Smooth muscle cell (in vitro differentiated cells): ENCODE results near the gene SOBP. TPM values are rescaled to one million over a fixed set of nuclear protein-coding genes. Genes with fewer than 3 reads are reported as not detected.

Experiments used
- DNase-seq: peaks from one replicate; lab custom pipeline; 2025; ENCODE audit not compliant: unreplicated experiment; lab: John Stamatoyannopoulos, UW
- H2AFZ ChIP-seq: fragments of 200-600 bp; sonication (generic); 2 replicates; pipeline ENCODE4 v1.6.0; 2016; ENCODE audit warnings: antibody characterized with exemption, low read depth, mild to moderate bottlenecking
- H3F3A ChIP-seq: fragments of 200-600 bp; sonication (generic); 2 replicates; pipeline ENCODE4 v1.6.0; 2017; ENCODE audit warnings: antibody characterized with exemption, low read depth
- H3K27ac ChIP-seq: fragments of 200-600 bp; sonication (generic); 2 replicates; pipeline ENCODE4 v1.5.1; 2016; ENCODE audit warnings: low read depth, mild to moderate bottlenecking
- H3K27me3 ChIP-seq: fragments of 200-600 bp; sonication (generic); 2 replicates; pipeline ENCODE4 v1.6.1; 2016; ENCODE audit warnings: low read depth, mild to moderate bottlenecking
- H3K36me3 ChIP-seq: fragments of 200-600 bp; sonication (generic); 2 replicates; pipeline ENCODE4 v1.5.1; 2016; ENCODE audit warnings: low read depth
- H3K4me1 ChIP-seq: fragments of 200-600 bp; sonication (generic); 2 replicates; pipeline ENCODE4 v1.5.1; 2016; ENCODE audit warnings: low read depth
- H3K4me2 ChIP-seq: fragments of 200-600 bp; sonication (generic); 2 replicates; pipeline ENCODE4 v1.6.0; 2016; ENCODE audit warnings: mild to moderate bottlenecking
- H3K4me3 ChIP-seq: fragments of 200-600 bp; sonication (generic); 2 replicates; pipeline ENCODE4 v1.5.1; 2016; ENCODE audit warnings: mild to moderate bottlenecking
- H3K79me2 ChIP-seq: fragments of 200-600 bp; sonication (generic); 2 replicates; pipeline ENCODE4 v1.6.0; 2016; ENCODE audit warnings: low read depth, mild to moderate bottlenecking
- H3K9ac ChIP-seq: fragments of 200-600 bp; sonication (generic); 2 replicates; pipeline ENCODE4 v1.6.0; 2016; ENCODE audit warnings: low read depth
- H3K9me3 ChIP-seq: fragments of 200-600 bp; sonication (generic); replicated peaks from 2 replicates; pipeline ENCODE4 v1.5.1; 2016; ENCODE audit warnings: low read depth
- H4K20me1 ChIP-seq: fragments of 200-600 bp; sonication (generic); 2 replicates; pipeline ENCODE4 v1.6.0; 2016; ENCODE audit warnings: low read depth
- CTCF ChIP-seq: fragments of 200-600 bp; sonication (generic); IDR thresholded peaks from 2 replicates; pipeline ENCODE4 v1.5.1; 2017; ENCODE audit warnings: borderline replicate concordance, mild to moderate bottlenecking, antibody characterized with exemption; ENCODE audit not compliant: insufficient read depth, poor library complexity, severe bottlenecking
- WGBS: methylation state at CpG from one replicate; pipeline ENCODE4 v1.1.7; 2016; ENCODE audit warnings: low lambda C conversion rate; 5-methylcytosine and 5-hydroxymethylcytosine counted together
- polyA plus RNA-seq: library from polyadenylated mRNA; unstranded; fragments of >200 nt; fragmentation: Nextera tagmentation; extraction: Ambion mirVana; gene quantifications from 2 replicates; pipeline ENCODE4 v1.2.1, GENCODE V29; 2016
- total RNA-seq: library from RNA; depleted of rRNA; stranded (reverse); fragments of >200 nt; gene quantifications from 2 replicates; pipeline ENCODE4 v1.2.3, GENCODE V29; 2014

The SOBP gene
- total and polyA plus RNA-seq, 2 experiments from 2014 or later = 0.67 to 4.0 TPM

GRCh38 chr6:107590378-107590777, 100.5 kb downstream of the SOBP start:
- H4K20me1 ChIP-seq = no peaks in the 10 kb centered on the region

GRCh38 chr6:107591346-107591745, 101.4 kb downstream of the SOBP start:
- no peaks in the 10 kb centered on the region for H3K27me3 ChIP-seq
- no peak overlapping the region for H3K27ac ChIP-seq
- no peaks in the 10 kb centered on the region for H3K79me2 ChIP-seq
- H3K4me2 ChIP-seq = no peak overlapping the region
- H3F3A ChIP-seq = no peaks in the 10 kb centered on the region
- no peaks in the 10 kb centered on the region for H3K36me3 ChIP-seq
- DNase-seq = no peak
- H4K20me1 ChIP-seq = no peaks in the 10 kb centered on the region
- H2AFZ ChIP-seq = no peak overlapping the region
- H3K9ac ChIP-seq = no peak overlapping the region
- TF ChIP-seq CTCF = no peak
- H3K4me1 ChIP-seq = peaks cover 5% of the 10 kb centered on the region
- WGBS = 94% methylated on average over 1 of the region's 1 CpG
- no peaks in the 10 kb centered on the region for H3K9me3 ChIP-seq
- H3K4me3 ChIP-seq = no peak overlapping the region

More at GRCh38 chr6:107590378-107590777, 100.5 kb downstream of the SOBP start:
- Histone ChIP-seq H3K9ac (no peak overlapping the region), H2AFZ (no peak overlapping the region), H3K27me3 (no peaks in the 10 kb centered on the region), H3K79me2 (no peaks in the 10 kb centered on the region), H3F3A (no peaks in the 10 kb centered on the region), H3K36me3 (no peaks in the 10 kb centered on the region), H3K4me3 (no peak overlapping the region), H3K4me2 (no peak overlapping the region), H3K9me3 (no peaks in the 10 kb centered on the region), H3K4me1 (peaks cover 5% of the 10 kb centered on the region), H3K27ac (no peak overlapping the region)
- TF ChIP-seq CTCF = no peak
- 67% methylated on average over 1 of the region's 1 CpG for WGBS
- no peak for DNase-seq

GRCh38 chr6:107592806-107593205, 102.9 kb downstream of the SOBP start:
- 87% methylated on average over 2 of the region's 2 CpGs for WGBS
- Histone ChIP-seq H4K20me1 (no peaks in the 10 kb centered on the region), H3K27me3 (no peaks in the 10 kb centered on the region), H3K9me3 (no peaks in the 10 kb centered on the region), H3K27ac (no peak overlapping the region), H3F3A (no peaks in the 10 kb centered on the region), H2AFZ (no peak overlapping the region), H3K4me3 (no peak overlapping the region), H3K36me3 (no peaks in the 10 kb centered on the region), H3K4me2 (no peak overlapping the region), H3K4me1 (peaks cover 5% of the 10 kb centered on the region), H3K79me2 (no peaks in the 10 kb centered on the region), H3K9ac (no peak overlapping the region)
- no peak for DNase-seq
- no peak for TF ChIP-seq CTCF

- Histone ChIP-seq H3F3A (no peaks in the 10 kb centered on the region), H3K36me3 (no peaks in the 10 kb centered on the region), H3K27ac (no peak overlapping the region), H3K27me3 (no peaks in the 10 kb centered on the region), H3K4me1 (peaks cover 8% of the 10 kb centered on the region), H3K9me3 (no peaks in the 10 kb centered on the region), H3K9ac (no peak overlapping the region), H3K4me2 (no peak overlapping the region), H2AFZ (no peak overlapping the region), H3K79me2 (no peaks in the 10 kb centered on the region), H4K20me1 (no peaks in the 10 kb centered on the region), H3K4me3 (no peak overlapping the region)
- WGBS = 90% methylated on average over 2 of the region's 2 CpGs
- no peak for DNase-seq
- no peak for TF ChIP-seq CTCF
Measured at GRCh38 chr6:107594736-107595135, 104.8 kb downstream of the SOBP start.
